ENCODE results near the gene C9orf43.

GRCh38 chr9:113368982-113369854 is 41.3 kb upstream of the C9orf43 start:
- TF ChIP-seq, protein P1, sequence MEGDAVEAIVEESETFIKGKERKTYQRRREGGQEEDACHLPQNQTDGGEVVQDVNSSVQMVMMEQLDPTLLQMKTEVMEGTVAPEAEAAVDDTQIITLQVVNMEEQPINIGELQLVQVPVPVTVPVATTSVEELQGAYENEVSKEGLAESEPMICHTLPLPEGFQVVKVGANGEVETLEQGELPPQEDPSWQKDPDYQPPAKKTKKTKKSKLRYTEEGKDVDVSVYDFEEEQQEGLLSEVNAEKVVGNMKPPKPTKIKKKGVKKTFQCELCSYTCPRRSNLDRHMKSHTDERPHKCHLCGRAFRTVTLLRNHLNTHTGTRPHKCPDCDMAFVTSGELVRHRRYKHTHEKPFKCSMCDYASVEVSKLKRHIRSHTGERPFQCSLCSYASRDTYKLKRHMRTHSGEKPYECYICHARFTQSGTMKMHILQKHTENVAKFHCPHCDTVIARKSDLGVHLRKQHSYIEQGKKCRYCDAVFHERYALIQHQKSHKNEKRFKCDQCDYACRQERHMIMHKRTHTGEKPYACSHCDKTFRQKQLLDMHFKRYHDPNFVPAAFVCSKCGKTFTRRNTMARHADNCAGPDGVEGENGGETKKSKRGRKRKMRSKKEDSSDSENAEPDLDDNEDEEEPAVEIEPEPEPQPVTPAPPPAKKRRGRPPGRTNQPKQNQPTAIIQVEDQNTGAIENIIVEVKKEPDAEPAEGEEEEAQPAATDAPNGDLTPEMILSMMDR (IDR thresholded peaks at IDR 0.05 in 2 of 3, conservative IDR thresholded peaks at IDR 0.05 in 1 of 3; ENCODE audit: control insufficient read depth in 2 of 3, extremely low read depth in 1 of 3, insufficient read depth in 1 of 3, low read depth in 3 of 3, low read length in 3 of 3) = no peak
- TF ChIP-seq NFYB (IDR thresholded peaks at IDR 0.05; ENCODE audit: insufficient read depth, low read depth, low read length) (no peak), BHLHE40 (IDR thresholded peaks at IDR 0.05; ENCODE audit: borderline replicate concordance in 1 of 2, low read depth in 2 of 2, low read length in 1 of 2) (no peak), ZNF274 (IDR thresholded peaks at IDR 0.05; ENCODE audit: insufficient read depth, insufficient read length) (no peak)
